Fibroblast of pulmonary artery (primary cell): ENCODE measurements around the gene PPM1M.

Experiments used
- DNase-seq: peaks from one replicate; pipeline ENCODE4 v3.0.0-alpha.2; 2010; ENCODE audit warnings: low read depth
- H3K4me3 ChIP-seq: replicated peaks from 2 replicates; pipeline ENCODE4 v1.5.1; 2011; ENCODE audit warnings: low read depth, mild to moderate bottlenecking, control low read depth, low read length, moderate library complexity
- TF ChIP-seq, protein P1 (sequence below): IDR thresholded peaks from 2 replicates; pipeline ENCODE4 v1.5.1; 2011; ENCODE audit warnings: mild to moderate bottlenecking, control low read depth, low read length, inconsistent platforms; ENCODE audit errors: missing control alignments

Gene PPM1M

DNA sequence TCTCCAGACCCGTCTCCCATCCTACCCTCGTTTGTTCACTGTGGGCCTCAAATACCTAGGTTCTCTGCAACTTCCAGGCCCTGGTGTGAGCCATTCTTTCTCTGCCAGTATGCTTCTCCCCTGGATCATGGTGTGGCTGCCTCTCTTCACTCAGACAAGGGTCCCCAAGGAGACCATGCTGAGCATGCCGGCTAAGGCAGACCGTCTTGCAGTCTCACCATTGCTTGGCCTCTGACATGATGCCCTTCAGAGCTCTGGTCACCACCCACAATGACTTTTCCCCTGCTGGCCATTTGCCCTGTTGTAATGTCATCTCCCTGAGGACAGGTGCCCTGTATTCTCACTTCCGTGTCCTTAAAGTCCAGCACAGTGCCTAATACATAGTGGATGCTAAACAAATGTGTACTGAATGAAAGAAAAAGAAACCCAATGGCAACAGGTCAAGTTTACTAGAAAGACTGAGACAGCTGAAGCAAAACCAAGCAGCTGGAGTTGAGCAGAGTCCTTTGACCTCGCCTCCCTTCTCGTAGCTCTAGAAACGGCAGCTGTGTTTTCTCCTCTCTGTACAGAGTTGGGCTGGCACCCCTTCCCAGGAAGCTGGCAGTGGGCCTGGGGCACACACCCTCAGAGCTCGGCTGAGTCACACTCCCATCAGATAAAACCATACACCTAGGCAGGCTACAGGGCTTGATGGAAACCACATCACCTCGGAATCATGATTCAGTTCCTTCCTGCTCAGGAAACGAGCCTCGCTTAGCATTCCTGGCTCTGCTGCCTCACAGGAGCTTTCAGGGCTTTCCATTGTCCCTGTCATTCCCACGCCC, 28.8 kb upstream of the PPM1M start:
- peak overlapping the region; percentile 19 for H3K4me3 ChIP-seq
- TF ChIP-seq, protein P1, sequence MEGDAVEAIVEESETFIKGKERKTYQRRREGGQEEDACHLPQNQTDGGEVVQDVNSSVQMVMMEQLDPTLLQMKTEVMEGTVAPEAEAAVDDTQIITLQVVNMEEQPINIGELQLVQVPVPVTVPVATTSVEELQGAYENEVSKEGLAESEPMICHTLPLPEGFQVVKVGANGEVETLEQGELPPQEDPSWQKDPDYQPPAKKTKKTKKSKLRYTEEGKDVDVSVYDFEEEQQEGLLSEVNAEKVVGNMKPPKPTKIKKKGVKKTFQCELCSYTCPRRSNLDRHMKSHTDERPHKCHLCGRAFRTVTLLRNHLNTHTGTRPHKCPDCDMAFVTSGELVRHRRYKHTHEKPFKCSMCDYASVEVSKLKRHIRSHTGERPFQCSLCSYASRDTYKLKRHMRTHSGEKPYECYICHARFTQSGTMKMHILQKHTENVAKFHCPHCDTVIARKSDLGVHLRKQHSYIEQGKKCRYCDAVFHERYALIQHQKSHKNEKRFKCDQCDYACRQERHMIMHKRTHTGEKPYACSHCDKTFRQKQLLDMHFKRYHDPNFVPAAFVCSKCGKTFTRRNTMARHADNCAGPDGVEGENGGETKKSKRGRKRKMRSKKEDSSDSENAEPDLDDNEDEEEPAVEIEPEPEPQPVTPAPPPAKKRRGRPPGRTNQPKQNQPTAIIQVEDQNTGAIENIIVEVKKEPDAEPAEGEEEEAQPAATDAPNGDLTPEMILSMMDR: no peak
- peak; percentile 93 for DNase-seq

DNA sequence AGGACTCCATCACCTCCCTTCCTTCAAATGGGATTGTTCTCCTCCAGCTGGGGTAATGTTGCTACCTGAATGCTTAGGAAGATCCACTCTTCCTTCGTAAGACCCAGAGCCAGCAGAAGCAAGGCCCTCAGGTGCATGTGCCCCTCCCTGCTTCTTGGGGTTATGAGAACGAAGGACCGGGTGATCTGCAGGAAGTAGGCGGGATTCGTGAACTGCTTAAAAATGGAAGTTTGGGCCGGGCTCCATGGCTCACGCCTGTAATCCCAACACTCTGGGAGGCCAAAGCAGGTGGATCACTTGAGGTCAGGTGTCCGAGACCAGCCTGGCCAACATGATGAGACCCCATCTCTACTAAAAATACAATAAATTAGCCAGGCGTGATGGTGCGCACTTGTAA, 28.2 kb upstream of the PPM1M start:
- no peak overlapping the region for H3K4me3 ChIP-seq
- TF ChIP-seq, protein P1: no peak
- no peak for DNase-seq

DNA sequence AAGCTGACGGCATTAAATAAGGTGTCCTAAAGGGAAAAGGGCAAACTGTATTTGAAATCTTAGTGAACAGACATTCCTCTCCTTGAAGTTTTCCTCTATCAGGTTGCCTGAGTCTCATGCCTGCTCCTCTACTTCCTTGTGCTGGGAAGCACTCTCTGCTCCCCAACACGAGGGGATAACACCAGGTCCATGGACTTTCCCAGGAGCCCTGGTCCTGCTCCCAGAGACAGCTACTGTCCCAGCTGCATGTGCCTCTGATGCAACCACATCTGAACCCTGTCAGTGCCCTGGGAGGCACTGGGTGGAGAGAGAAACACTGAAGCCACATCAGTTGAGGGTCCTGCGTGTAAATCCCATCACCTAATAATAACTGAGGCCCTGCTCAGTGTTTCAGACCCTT, 27.5 kb upstream of the PPM1M start:
- no peak overlapping the region for H3K4me3 ChIP-seq
- TF ChIP-seq, protein P1: no peak
- no peak for DNase-seq

DNA sequence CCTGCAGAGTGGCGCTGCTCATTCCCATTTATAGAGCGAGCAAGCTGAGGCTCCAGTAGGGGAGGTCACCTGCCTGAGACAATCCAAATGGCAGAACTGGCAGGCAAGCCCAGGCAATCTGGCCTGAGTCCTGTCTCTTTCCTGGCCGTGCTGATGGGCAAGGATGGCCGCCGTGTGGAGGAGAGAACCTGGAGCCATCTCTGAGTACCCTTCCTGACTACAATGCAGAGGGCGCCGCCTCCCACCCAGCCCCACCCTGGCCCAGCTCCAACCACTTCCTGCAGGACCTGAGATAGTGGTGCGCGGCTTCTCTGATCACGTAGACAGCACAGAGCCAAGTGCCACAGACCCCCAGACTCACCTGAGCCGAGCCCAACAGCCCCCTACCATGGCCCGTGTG, 27.1 kb upstream of the PPM1M start:
- TF ChIP-seq, protein P1: no peak
- H3K4me3 ChIP-seq: no peak overlapping the region
- DNase-seq: no peak

DNA sequence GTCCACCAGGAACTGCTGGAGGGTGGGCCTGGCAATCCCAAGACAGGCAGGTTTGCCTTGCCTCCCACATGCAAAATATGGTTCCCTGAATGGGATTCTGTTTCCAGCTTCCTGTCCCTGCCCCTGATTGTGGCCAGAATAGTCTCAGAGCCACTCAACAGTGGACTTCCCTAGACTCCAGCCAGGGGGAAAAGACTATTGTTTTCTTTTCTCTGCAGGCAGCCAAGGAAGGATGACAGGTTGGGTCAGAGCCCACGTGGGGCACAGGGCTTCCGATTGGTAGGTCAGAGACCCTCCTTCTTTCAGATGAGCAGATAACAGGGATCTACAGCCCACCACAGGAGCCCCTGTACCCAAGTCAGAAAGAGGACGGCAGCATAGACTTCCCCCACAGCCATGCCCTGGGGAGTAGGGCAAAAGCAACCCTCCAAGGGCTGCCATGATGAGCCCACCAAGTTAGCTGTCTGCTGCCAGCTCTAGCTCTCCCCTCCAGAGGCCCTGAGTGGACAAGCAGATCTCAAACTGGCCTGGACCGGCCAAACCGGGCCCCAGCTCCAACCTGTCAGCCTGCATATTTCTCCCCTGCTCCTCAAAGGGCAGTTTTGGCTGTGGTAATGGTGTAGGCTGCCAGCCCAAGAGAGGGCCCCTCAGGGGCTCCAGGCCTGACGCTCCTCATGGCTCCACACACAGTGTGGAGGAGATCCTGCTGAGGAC, 26.5 kb upstream of the PPM1M start:
- H3K4me3 ChIP-seq: no peak overlapping the region
- DNase-seq: peak; percentile 54
- TF ChIP-seq, protein P1: peak; percentile 5

DNA sequence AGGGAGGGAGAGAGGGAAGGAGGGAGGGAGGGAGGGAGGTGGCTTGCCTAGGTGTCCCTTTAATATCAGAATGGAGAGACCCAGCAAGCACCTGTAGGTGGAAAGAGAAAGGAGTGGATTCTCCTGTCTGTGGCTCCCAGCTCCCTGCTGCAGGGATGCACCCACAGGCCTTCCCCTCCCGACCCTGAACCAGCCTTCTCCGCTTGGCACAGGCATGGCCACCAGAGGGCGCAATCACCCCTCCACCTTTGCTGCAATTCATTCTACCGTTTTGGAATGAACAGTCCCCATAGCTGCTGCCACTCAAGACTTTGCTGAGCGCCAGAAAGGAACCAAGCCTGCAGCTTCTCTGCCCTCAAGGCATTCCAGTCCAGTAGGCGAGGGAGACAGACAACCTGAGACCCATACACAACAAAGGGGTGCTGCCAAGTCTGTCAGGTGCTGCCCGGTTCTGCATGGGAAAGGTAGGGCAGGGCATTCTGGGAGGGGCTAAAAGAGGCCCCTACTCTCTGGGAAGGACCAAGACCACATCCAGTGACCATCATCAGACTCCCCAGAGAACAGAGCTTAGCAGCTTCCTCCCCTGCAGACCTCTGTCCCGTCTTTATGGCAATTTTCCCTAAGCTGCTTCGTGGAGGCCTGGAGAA, 25.1 kb upstream of the PPM1M start:
- no peak overlapping the region for H3K4me3 ChIP-seq
- DNase-seq: peak; percentile 83
- TF ChIP-seq, protein P1: peak; percentile 98
